Thyroid gland (tissue), 4 donors: ENCODE measurements around the gene TOR4A.

Source experiments
- POLR2A ChIP-seq, 2 donors: fragments of 450-650 bp; IDR thresholded peaks; one replicate each; pipeline ENCODE4 v1.6.1; 2017; ENCODE audit warnings: antibody characterized with exemption in 2 of 2, mild to moderate bottlenecking in 2 of 2, moderate library complexity in 1 of 2
- TF ChIP-seq, protein P1 (sequence below), 6 experiments: fragments of 200-600 bp in 3 of 6; fragments of 450-650 bp in 3 of 6; sonication (generic) in 3 of 6; IDR thresholded peaks; one replicate each; pipeline ENCODE4 v1.5.1; 2016 to 2019; ENCODE audit warnings: antibody characterized with exemption in 6 of 6, mild to moderate bottlenecking in 2 of 6, inconsistent platforms in 1 of 6, moderate library complexity in 1 of 6

DNA sequence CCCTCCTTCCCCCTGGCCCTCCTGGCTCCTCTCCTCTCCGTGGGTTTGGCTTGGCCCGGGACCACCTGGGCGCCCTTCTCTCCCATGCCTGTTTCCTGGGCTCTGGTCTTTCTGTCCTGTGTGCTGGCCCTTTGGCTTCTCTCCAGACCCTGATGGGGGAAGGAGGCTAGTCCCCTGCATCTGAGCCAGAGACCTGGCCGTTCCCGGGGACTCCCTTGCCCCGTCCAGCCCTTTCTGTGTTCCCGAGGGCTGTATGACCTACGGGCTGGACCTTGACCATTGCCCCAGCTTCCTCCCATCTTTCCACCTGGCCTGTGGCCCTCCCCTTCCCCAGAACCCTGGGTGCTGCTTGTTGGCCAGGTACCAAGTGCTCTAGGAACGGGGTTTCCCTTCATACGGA, 14.0 kb upstream of the TOR4A start:
- TF ChIP-seq, protein P1, sequence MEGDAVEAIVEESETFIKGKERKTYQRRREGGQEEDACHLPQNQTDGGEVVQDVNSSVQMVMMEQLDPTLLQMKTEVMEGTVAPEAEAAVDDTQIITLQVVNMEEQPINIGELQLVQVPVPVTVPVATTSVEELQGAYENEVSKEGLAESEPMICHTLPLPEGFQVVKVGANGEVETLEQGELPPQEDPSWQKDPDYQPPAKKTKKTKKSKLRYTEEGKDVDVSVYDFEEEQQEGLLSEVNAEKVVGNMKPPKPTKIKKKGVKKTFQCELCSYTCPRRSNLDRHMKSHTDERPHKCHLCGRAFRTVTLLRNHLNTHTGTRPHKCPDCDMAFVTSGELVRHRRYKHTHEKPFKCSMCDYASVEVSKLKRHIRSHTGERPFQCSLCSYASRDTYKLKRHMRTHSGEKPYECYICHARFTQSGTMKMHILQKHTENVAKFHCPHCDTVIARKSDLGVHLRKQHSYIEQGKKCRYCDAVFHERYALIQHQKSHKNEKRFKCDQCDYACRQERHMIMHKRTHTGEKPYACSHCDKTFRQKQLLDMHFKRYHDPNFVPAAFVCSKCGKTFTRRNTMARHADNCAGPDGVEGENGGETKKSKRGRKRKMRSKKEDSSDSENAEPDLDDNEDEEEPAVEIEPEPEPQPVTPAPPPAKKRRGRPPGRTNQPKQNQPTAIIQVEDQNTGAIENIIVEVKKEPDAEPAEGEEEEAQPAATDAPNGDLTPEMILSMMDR (IDR thresholded peaks at IDR 0.05): no peak
- TF ChIP-seq POLR2A (IDR thresholded peaks at IDR 0.05): no peak
